ENCODE results near the gene TMEM38A. TPM values are rescaled to one million over a fixed set of nuclear protein-coding genes. Genes with fewer than 3 reads are reported as not detected.

Gene TMEM38A
- total RNA-seq, 1 donor from 2014 or later: 8.0 TPM

DNA sequence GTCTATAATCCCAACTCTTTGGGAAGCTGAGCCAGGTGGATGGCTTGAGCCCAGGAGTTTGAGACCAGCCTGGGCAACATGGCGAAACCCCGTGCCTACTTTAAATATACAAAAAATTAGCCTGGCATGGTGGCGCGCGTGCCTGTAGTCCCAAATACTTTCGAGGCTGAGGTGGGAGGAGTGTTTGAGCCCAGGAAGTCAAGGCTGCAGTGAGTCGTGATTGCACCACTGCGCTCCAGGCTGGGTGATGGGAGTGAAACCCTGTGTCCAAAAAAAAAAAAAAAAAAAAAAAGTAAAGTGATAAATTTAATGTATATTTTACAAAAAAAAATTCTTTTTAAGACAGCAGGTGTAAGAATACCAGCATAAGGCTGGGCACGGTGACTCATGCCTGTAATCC, 17.6 kb downstream of the TMEM38A start:
- Mint-ChIP-seq H3K27me3 (no peaks in the 10 kb centered on the region), H3K36me3 (peaks cover 15% of the 10 kb centered on the region), H3K9me3 (no peaks in the 10 kb centered on the region), H3K4me1 (ENCODE audit: unreplicated experiment) (peaks cover 5% of the 10 kb centered on the region), H3K4me3 (no peak overlapping the region), H3K27ac (no peak overlapping the region)
- TF ChIP-seq, protein P1, sequence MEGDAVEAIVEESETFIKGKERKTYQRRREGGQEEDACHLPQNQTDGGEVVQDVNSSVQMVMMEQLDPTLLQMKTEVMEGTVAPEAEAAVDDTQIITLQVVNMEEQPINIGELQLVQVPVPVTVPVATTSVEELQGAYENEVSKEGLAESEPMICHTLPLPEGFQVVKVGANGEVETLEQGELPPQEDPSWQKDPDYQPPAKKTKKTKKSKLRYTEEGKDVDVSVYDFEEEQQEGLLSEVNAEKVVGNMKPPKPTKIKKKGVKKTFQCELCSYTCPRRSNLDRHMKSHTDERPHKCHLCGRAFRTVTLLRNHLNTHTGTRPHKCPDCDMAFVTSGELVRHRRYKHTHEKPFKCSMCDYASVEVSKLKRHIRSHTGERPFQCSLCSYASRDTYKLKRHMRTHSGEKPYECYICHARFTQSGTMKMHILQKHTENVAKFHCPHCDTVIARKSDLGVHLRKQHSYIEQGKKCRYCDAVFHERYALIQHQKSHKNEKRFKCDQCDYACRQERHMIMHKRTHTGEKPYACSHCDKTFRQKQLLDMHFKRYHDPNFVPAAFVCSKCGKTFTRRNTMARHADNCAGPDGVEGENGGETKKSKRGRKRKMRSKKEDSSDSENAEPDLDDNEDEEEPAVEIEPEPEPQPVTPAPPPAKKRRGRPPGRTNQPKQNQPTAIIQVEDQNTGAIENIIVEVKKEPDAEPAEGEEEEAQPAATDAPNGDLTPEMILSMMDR (conservative IDR thresholded peaks at IDR 0.05): no peak
- no peak for DNase-seq (ENCODE audit: extremely low spot score, unreplicated experiment)

DNA sequence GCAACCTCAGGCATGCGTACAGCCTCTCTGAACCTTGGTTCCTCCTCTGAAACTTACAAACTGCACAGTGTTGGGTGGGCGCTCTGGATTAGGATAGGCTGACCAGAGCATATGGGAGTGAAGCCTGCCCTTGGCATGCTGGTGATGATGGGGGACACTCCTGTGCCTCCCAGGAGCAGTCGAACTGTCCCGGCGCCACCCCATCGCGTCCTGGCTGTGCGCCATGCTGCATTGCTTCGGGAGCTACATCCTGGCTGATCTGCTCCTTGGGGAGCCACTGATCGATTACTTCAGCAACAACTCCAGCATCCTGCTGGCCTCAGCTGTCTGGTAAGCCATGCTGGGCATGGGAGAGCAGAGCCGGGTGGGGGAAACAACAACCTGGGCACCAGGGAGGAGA, 18.9 kb downstream of the TMEM38A start:
- H3K4me3 Mint-ChIP-seq: no peak overlapping the region
- no peaks in the 10 kb centered on the region for H3K9me3 Mint-ChIP-seq
- peaks cover 15% of the 10 kb centered on the region for H3K36me3 Mint-ChIP-seq
- H3K4me1 Mint-ChIP-seq (ENCODE audit: unreplicated experiment): peaks cover 5% of the 10 kb centered on the region
- no peak for DNase-seq (ENCODE audit: extremely low spot score, unreplicated experiment)
- no peak overlapping the region for H3K27ac Mint-ChIP-seq
- TF ChIP-seq, protein P1 (conservative IDR thresholded peaks at IDR 0.05): no peak
- H3K27me3 Mint-ChIP-seq: no peaks in the 10 kb centered on the region

DNA sequence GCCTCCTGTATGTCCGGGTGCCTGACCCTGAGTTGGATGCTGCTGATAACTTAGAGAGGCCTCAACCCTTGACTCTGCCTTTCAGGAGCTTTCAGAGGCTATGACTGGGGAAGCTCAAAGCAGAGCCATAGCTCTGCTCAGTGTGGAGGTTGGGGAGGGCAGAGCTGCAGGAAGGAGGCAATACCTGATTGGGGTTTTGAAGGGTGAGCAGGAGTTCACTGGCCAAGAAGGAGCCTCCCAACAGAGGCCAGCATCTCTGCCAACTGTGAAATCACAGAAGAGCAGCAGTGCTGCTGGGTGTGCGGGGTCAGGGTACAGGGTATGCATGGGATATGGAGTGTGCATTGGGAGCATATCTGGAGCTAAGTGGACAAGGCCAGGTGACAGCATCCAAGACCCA, 21.6 kb downstream of the TMEM38A start:
- H3K27me3 Mint-ChIP-seq: no peaks in the 10 kb centered on the region

DNA sequence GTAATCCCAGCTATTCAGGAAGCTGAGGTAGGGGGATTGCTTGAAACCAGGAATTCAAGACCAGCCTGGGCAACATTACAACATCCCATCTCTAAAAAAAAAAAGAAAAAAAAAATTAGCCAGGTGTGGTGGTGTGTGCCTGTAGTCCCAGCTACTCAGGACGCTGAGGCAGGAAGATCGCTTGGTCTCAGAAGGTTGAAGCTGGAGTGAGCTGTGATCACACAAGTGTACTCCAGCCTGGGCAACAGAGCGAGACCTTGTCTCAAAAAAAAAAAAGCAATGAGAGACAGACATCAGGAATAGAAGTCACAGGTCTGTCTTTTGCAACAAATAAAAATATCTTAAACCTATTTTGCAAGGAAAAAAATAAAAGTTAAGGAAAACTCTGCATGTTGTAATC, 23.3 kb downstream of the TMEM38A start:
- no peak overlapping the region for H3K4me3 Mint-ChIP-seq
- TF ChIP-seq, protein P1 (conservative IDR thresholded peaks at IDR 0.05): no peak
- H3K27ac Mint-ChIP-seq: no peak overlapping the region
- H3K4me1 Mint-ChIP-seq (ENCODE audit: unreplicated experiment): no peaks in the 10 kb centered on the region
- H3K9me3 Mint-ChIP-seq: no peaks in the 10 kb centered on the region
- no peaks in the 10 kb centered on the region for H3K27me3 Mint-ChIP-seq
- no peak for DNase-seq (ENCODE audit: extremely low spot score, unreplicated experiment)
- peaks cover 11% of the 10 kb centered on the region for H3K36me3 Mint-ChIP-seq

More for the DNA sequence above, 21.6 kb downstream of the TMEM38A start:
- TF ChIP-seq, protein P1 (conservative IDR thresholded peaks at IDR 0.05): no peak
- no peak overlapping the region for H3K27ac Mint-ChIP-seq
- no peak overlapping the region for H3K4me3 Mint-ChIP-seq
- H3K4me1 Mint-ChIP-seq (ENCODE audit: unreplicated experiment): no peaks in the 10 kb centered on the region
- H3K36me3 Mint-ChIP-seq: peaks cover 15% of the 10 kb centered on the region
- DNase-seq (ENCODE audit: extremely low spot score, unreplicated experiment): no peak
- H3K9me3 Mint-ChIP-seq: no peaks in the 10 kb centered on the region

DNA sequence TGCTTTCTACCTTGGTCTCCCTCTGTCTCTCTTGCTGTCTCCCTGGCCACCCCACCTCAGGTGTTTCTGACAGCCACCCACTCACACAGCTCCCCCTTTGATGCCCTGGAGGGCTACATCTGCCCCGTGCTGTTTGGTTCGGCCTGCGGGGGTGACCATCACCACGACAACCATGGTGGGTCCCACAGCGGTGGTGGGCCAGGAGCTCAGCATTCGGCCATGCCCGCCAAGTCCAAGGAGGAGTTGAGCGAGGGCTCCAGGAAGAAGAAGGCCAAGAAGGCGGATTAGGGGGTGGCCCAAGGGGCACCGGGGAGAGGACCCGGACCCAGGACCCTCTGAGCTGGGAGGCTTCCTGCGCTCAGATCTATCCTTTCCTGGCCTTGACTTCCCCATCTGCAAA, 27.1 kb downstream of the TMEM38A start:
- TF ChIP-seq, protein P1 (conservative IDR thresholded peaks at IDR 0.05): no peak
- H3K27me3 Mint-ChIP-seq: no peaks in the 10 kb centered on the region
- no peaks in the 10 kb centered on the region for H3K9me3 Mint-ChIP-seq
- DNase-seq (ENCODE audit: extremely low spot score, unreplicated experiment): no peak
- no peaks in the 10 kb centered on the region for H3K36me3 Mint-ChIP-seq
- no peak overlapping the region for H3K4me3 Mint-ChIP-seq
- H3K27ac Mint-ChIP-seq: no peak overlapping the region
- H3K4me1 Mint-ChIP-seq (ENCODE audit: unreplicated experiment): no peaks in the 10 kb centered on the region

DNA sequence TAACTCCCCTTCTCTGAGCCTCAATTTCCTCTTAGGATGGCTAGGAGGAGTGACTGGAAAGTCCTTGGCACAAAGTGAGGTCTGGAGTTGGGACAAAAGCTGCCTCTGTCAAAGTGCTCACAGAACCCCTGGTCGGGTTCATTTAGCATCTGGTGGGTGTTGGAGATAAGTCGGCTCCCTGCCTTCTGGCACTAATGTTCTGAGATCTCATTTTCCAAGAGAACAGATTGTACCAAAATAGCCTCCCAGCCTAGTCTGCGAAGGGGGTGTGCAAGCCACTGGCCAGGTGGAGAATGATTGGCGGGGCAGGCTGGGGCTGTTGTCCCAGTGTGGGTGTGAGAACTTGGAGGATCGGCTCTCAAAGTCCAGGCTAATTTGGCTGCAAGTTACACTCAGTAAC, 38.0 kb downstream of the TMEM38A start:
- TF ChIP-seq, protein P1 (conservative IDR thresholded peaks at IDR 0.05): no peak
- peaks cover 7% of the 10 kb centered on the region for H3K27me3 Mint-ChIP-seq
- peaks cover 7% of the 10 kb centered on the region for H3K4me1 Mint-ChIP-seq (ENCODE audit: unreplicated experiment)
- DNase-seq (ENCODE audit: extremely low spot score, unreplicated experiment): no peak
- H3K4me3 Mint-ChIP-seq: no peak overlapping the region
- H3K9me3 Mint-ChIP-seq: no peaks in the 10 kb centered on the region
- no peaks in the 10 kb centered on the region for H3K36me3 Mint-ChIP-seq
- H3K27ac Mint-ChIP-seq: no peak overlapping the region
